ENCODE measurements around the gene TET3. TPM values are rescaled to one million over a fixed set of nuclear protein-coding genes. Genes with fewer than 3 reads are reported as not detected.

Gene TET3
- total RNA-seq, 1 experiment from 2014 or later = 19.1 TPM

DNA sequence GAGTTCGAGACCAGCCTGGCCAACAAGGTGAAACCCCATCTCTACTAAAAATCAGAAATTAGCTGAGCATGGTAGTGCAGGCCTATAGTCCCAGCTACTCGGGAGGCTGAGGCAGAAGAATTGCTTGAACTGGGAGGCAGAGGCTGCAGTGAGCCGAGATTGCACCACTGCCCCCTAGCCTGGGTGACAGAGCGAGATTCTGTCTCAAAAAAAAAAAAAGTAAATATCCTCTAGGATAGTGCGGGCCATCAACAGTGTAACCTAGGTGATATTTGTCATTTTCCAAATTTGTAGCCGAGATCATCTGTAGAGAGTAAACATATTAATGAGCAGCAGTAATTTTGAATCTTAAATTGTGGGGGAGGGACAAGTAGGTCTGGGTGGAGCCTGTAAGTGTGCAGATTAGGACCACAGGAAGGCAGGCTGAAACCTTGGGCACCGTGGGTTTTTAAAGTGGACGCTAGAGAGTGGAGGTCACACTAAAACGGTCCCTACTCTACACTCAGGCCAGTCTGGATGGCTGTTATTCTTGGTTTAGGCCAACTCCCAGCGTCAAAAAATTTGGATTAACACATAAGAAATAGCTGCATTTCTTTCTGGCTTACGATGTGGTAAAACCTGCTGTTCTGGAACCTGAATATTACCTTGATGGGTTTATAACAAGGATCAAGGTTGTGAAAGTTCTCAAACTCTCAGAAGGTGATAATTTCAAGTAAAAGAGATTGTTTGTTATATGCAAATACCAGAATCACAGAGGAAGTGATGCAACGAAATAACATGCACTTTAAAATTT, 22.7 kb upstream of the TET3 start:
- CTCF ChIA-PET = interaction anchor here (0.6 kb wide), 1 partner anchor 17 kb away, joined by 3 read pairs; no protein-coding TSS in a partner anchor
- POLR2A ChIA-PET (ENCODE audit: unreplicated experiment) = no interaction called here

GRCh38 chr2:73962798-73963197, 21.9 kb upstream of the TET3 start:
- no peaks in the 10 kb centered on the region for H3K4me1 ChIP-seq (replicated peaks; ENCODE audit: insufficient read depth)
- no peaks in the 10 kb centered on the region for H3K27me3 ChIP-seq (ENCODE audit: insufficient read depth, low read depth)
- POLR2A ChIA-PET (ENCODE audit: unreplicated experiment) = no interaction called here
- no peak overlapping the region for H3K4me2 ChIP-seq
- H3F3A ChIP-seq (ENCODE audit: insufficient read depth, low read depth) = peaks cover 3% of the 10 kb centered on the region; the same call in 1 of the 2 replicates
- CTCF ChIA-PET = no interaction called here
- peaks cover 20% of the 10 kb centered on the region; the same call in 1 of the 2 replicates for H3K36me3 ChIP-seq (ENCODE audit: low read depth)
- intact Hi-C loops (cut with micrococcal nuclease; ENCODE audit: unreplicated experiment) = no loop called here
- no peak overlapping the region for H2AFZ ChIP-seq
- H3K27ac ChIP-seq = no peak overlapping the region
- no peaks in the 10 kb centered on the region for H3K9me3 ChIP-seq (ENCODE audit: insufficient read depth, low read depth)
- DNase-seq = no peak
- H4K20me1 ChIP-seq (ENCODE audit: insufficient read depth) = peaks cover 2% of the 10 kb centered on the region; the same call in 1 of the 2 replicates
- no peak overlapping the region for H3K4me3 ChIP-seq
- H3K9me2 ChIP-seq (ENCODE audit: insufficient read depth) = no peaks in the 10 kb centered on the region
- TF ChIP-seq EZH2 (IDR thresholded peaks at IDR 0.05; ENCODE audit: low read depth) = no peak
- TF ChIP-seq, protein P1, sequence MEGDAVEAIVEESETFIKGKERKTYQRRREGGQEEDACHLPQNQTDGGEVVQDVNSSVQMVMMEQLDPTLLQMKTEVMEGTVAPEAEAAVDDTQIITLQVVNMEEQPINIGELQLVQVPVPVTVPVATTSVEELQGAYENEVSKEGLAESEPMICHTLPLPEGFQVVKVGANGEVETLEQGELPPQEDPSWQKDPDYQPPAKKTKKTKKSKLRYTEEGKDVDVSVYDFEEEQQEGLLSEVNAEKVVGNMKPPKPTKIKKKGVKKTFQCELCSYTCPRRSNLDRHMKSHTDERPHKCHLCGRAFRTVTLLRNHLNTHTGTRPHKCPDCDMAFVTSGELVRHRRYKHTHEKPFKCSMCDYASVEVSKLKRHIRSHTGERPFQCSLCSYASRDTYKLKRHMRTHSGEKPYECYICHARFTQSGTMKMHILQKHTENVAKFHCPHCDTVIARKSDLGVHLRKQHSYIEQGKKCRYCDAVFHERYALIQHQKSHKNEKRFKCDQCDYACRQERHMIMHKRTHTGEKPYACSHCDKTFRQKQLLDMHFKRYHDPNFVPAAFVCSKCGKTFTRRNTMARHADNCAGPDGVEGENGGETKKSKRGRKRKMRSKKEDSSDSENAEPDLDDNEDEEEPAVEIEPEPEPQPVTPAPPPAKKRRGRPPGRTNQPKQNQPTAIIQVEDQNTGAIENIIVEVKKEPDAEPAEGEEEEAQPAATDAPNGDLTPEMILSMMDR (conservative IDR thresholded peaks at IDR 0.05) = no peak
- H3K79me2 ChIP-seq (ENCODE audit: low read depth) = no peaks in the 10 kb centered on the region
- no TSS peak for BruUV-seq (replicated peaks)

More for the DNA sequence above, 22.7 kb upstream of the TET3 start:
- DNase-seq = no peak
- Histone ChIP-seq H2AFZ (no peak overlapping the region), H3K79me2 (ENCODE audit: low read depth) (no peaks in the 10 kb centered on the region), H3F3A (ENCODE audit: insufficient read depth, low read depth) (peaks cover 3% of the 10 kb centered on the region; the same call in 1 of the 2 replicates), H3K27me3 (ENCODE audit: insufficient read depth, low read depth) (no peaks in the 10 kb centered on the region), H4K20me1 (ENCODE audit: insufficient read depth) (peaks cover 4% of the 10 kb centered on the region; the same call in 1 of the 2 replicates), H3K4me1 (replicated peaks; ENCODE audit: insufficient read depth) (no peaks in the 10 kb centered on the region), H3K9me2 (ENCODE audit: insufficient read depth) (no peaks in the 10 kb centered on the region), H3K4me3 (no peak overlapping the region), H3K27ac (no peak overlapping the region), H3K36me3 (ENCODE audit: low read depth) (peaks cover 25% of the 10 kb centered on the region; the same call in 1 of the 2 replicates), H3K9me3 (ENCODE audit: insufficient read depth, low read depth) (no peaks in the 10 kb centered on the region), H3K4me2 (no peak overlapping the region)
- BruUV-seq (replicated peaks) = TSS peak; percentile 9
- no peak for TF ChIP-seq EZH2 (IDR thresholded peaks at IDR 0.05; ENCODE audit: low read depth)
- TF ChIP-seq, protein P1 (conservative IDR thresholded peaks at IDR 0.05) = no peak
- intact Hi-C loops (cut with micrococcal nuclease; ENCODE audit: unreplicated experiment) = no loop called here

- TF ChIP-seq, protein P1 (conservative IDR thresholded peaks at IDR 0.05) = no peak
- no peak for TF ChIP-seq EZH2 (IDR thresholded peaks at IDR 0.05; ENCODE audit: low read depth)
- CTCF ChIA-PET = no interaction called here
These were observed 21.2 kb upstream of the TET3 start for GRCh38 chr2:73963385-73964120.

More at GRCh38 chr2:73963385-73964120, 21.2 kb upstream of the TET3 start:
- no peak overlapping the region for H2AFZ ChIP-seq
- no peak overlapping the region for H3K4me3 ChIP-seq
- no peaks in the 10 kb centered on the region for H3K4me1 ChIP-seq (replicated peaks; ENCODE audit: insufficient read depth)
- H3K27ac ChIP-seq = no peak overlapping the region
- H3K36me3 ChIP-seq (ENCODE audit: low read depth) = peaks cover 13% of the 10 kb centered on the region; the same call in 1 of the 2 replicates
- no peaks in the 10 kb centered on the region for H3K79me2 ChIP-seq (ENCODE audit: low read depth)
- POLR2A ChIA-PET (ENCODE audit: unreplicated experiment) = no interaction called here
- no peaks in the 10 kb centered on the region for H3K27me3 ChIP-seq (ENCODE audit: insufficient read depth, low read depth)
- intact Hi-C loops (cut with micrococcal nuclease; ENCODE audit: unreplicated experiment) = no loop called here
- no peaks in the 10 kb centered on the region for H3K9me3 ChIP-seq (ENCODE audit: insufficient read depth, low read depth)
- BruUV-seq (replicated peaks) = no TSS peak
- no peak for DNase-seq
- H3K4me2 ChIP-seq = no peak overlapping the region
- peaks cover 3% of the 10 kb centered on the region; the same call in 1 of the 2 replicates for H3F3A ChIP-seq (ENCODE audit: insufficient read depth, low read depth)
- H3K9me2 ChIP-seq (ENCODE audit: insufficient read depth) = no peaks in the 10 kb centered on the region
- no peaks in the 10 kb centered on the region; the same call in 1 of the 2 replicates for H4K20me1 ChIP-seq (ENCODE audit: insufficient read depth)
